ENCODE results near the gene ZFYVE19. TPM values are rescaled to one million over a fixed set of nuclear protein-coding genes. Genes with fewer than 3 reads are reported as not detected.

ZFYVE19 gene
- total and polyA plus RNA-seq, 2 of the 4 experiments (the other 2 are of a cell fraction), result 22.6 to 29.6 TPM

DNA sequence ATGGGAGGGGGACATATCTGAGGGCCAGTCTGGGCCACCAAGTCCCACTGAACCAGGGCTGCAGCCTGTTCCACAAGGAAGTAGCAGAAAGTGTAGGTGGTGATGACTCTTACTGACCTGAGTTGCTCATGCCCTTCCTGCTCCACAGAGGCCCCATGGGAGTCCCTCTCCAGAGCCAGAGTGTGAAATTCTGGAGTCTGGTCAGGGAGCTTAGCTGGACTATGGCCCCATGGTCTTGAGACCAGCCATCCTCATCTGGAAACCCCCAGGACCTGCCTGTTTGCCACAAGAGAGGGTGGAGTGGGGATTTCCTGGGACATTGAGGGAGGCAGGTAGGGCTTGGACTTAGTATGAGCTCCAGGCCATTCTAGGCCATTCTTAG, 39.9 kb downstream of the ZFYVE19 start:
- BruUV-seq (replicated peaks), result no TSS peak
- H4K8ac ChIP-seq (ENCODE audit: low read depth in 2 of 2, low read length in 2 of 2), result no peak overlapping the region
- no peaks in the 10 kb centered on the region for H3K9me3 ChIP-seq (ENCODE audit: control insufficient read depth, insufficient read depth, low read length)
- peaks cover 5% of the 10 kb centered on the region; the same call in 1 of the 2 replicates for H4K20me1 ChIP-seq (ENCODE audit: insufficient read depth, low read length)
- no peak overlapping the region for H2BK15ac ChIP-seq (ENCODE audit: low read depth, low read length)
- no peaks in the 10 kb centered on the region for H3K36me3 ChIP-seq (ENCODE audit: control insufficient read depth, insufficient read depth, low read length)
- ATAC-seq (ENCODE audit: low read depth) (no peak), DNase-seq (no peak)
- CTCF ChIA-PET, result no interaction called here
- in situ Hi-C loops (cut with MboI; ENCODE audit: low sequenced_read_pairs) (no loop called here), dilution Hi-C loops (cut with HindIII; ENCODE audit: low sequenced_read_pairs, unreplicated experiment) (no loop called here), intact Hi-C loops (cut with micrococcal nuclease) (no loop called here)
- H2BK120ac ChIP-seq (ENCODE audit: low read depth, low read length), result no peak overlapping the region
- H3K4me3 ChIP-seq (ENCODE audit: insufficient read depth, low read depth, low read length), result no peak overlapping the region
- H2BK5ac ChIP-seq (ENCODE audit: low read depth, low read length, poor library complexity, severe bottlenecking), result no peak overlapping the region
- TF ChIP-seq, protein P1, sequence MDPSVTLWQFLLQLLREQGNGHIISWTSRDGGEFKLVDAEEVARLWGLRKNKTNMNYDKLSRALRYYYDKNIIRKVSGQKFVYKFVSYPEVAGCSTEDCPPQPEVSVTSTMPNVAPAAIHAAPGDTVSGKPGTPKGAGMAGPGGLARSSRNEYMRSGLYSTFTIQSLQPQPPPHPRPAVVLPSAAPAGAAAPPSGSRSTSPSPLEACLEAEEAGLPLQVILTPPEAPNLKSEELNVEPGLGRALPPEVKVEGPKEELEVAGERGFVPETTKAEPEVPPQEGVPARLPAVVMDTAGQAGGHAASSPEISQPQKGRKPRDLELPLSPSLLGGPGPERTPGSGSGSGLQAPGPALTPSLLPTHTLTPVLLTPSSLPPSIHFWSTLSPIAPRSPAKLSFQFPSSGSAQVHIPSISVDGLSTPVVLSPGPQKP (IDR thresholded peaks at IDR 0.05; ENCODE audit: borderline replicate concordance, low read depth, low read length), result no peak
- TF ChIP-seq MAZ (IDR thresholded peaks at IDR 0.05; ENCODE audit: borderline replicate concordance, low read depth, low read length) (no peak), MAFK (IDR thresholded peaks at IDR 0.05; ENCODE audit: low read depth, low read length) (no peak), BHLHE40 (IDR thresholded peaks at IDR 0.05; ENCODE audit: low read depth, low read length) (no peak), CHD1 (IDR thresholded peaks at IDR 0.05; ENCODE audit: low read depth, low read length) (no peak), POLR2A (IDR thresholded peaks at IDR 0.05; ENCODE audit: low read depth, low read length) (no peak), RCOR1 (IDR thresholded peaks at IDR 0.05; ENCODE audit: insufficient replicate concordance, low read length) (no peak), RAD21 (IDR thresholded peaks at IDR 0.05; ENCODE audit: low read length) (no peak), RFX5 (IDR thresholded peaks at IDR 0.05; ENCODE audit: low read depth, low read length) (no peak), NFE2L2 (IDR thresholded peaks at IDR 0.05; ENCODE audit: low read depth, low read length) (no peak), FOS (IDR thresholded peaks at IDR 0.05; ENCODE audit: low read depth, low read length) (no peak), MXI1 (IDR thresholded peaks at IDR 0.05; ENCODE audit: borderline replicate concordance, low read depth, low read length) (no peak), SMC3 (IDR thresholded peaks at IDR 0.05; ENCODE audit: low read depth, low read length) (no peak), CEBPB (IDR thresholded peaks at IDR 0.05; ENCODE audit: low read depth, low read length) (no peak)
- TF ChIP-seq, protein P2, sequence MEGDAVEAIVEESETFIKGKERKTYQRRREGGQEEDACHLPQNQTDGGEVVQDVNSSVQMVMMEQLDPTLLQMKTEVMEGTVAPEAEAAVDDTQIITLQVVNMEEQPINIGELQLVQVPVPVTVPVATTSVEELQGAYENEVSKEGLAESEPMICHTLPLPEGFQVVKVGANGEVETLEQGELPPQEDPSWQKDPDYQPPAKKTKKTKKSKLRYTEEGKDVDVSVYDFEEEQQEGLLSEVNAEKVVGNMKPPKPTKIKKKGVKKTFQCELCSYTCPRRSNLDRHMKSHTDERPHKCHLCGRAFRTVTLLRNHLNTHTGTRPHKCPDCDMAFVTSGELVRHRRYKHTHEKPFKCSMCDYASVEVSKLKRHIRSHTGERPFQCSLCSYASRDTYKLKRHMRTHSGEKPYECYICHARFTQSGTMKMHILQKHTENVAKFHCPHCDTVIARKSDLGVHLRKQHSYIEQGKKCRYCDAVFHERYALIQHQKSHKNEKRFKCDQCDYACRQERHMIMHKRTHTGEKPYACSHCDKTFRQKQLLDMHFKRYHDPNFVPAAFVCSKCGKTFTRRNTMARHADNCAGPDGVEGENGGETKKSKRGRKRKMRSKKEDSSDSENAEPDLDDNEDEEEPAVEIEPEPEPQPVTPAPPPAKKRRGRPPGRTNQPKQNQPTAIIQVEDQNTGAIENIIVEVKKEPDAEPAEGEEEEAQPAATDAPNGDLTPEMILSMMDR (conservative IDR thresholded peaks at IDR 0.05; ENCODE audit: low read depth, low read length), result no peak
- TF ChIP-seq, protein P3, sequence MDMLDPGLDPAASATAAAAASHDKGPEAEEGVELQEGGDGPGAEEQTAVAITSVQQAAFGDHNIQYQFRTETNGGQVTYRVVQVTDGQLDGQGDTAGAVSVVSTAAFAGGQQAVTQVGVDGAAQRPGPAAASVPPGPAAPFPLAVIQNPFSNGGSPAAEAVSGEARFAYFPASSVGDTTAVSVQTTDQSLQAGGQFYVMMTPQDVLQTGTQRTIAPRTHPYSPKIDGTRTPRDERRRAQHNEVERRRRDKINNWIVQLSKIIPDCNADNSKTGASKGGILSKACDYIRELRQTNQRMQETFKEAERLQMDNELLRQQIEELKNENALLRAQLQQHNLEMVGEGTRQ (IDR thresholded peaks at IDR 0.05; ENCODE audit: low read depth, low read length), result no peak
- H4K5ac ChIP-seq (ENCODE audit: low read depth, low read length), result no peak overlapping the region
- no peak overlapping the region for H2BK20ac ChIP-seq (ENCODE audit: low read depth, low read length)
- no peak overlapping the region for H3K56ac ChIP-seq (ENCODE audit: extremely low read depth, insufficient read depth, low read length)
- peaks cover 43% of the 10 kb centered on the region for H3K27me3 ChIP-seq (ENCODE audit: control insufficient read depth, insufficient read depth, low read length)
- H2AK5ac ChIP-seq (ENCODE audit: low read depth, low read length), result no peak overlapping the region
- no peak overlapping the region for H3K4ac ChIP-seq (ENCODE audit: low read depth, low read length)
- no peak overlapping the region for H3K18ac ChIP-seq (ENCODE audit: low read depth, low read length)
- no peak overlapping the region for H3K27ac ChIP-seq (ENCODE audit: insufficient read depth, low read length)
- no peak overlapping the region for H3K9ac ChIP-seq (ENCODE audit: low read depth, low read length)
- H3K79me1 ChIP-seq (ENCODE audit: low read depth in 1 of 2, low read length in 2 of 2), result no peaks in the 10 kb centered on the region
- no peak overlapping the region for H2AFZ ChIP-seq (replicated peaks; ENCODE audit: low read length, poor library complexity)
- H3K4me1 ChIP-seq (ENCODE audit: control insufficient read depth, insufficient read depth, low read length), result 0 out of 2 replicates have a peak, but pooled peaks cover 3% of the 10 kb centered on the region
- POLR2A ChIA-PET (ENCODE audit: unreplicated experiment), result no interaction called here
- no peak overlapping the region for H3K14ac ChIP-seq (replicated peaks; ENCODE audit: low read depth, low read length)
- H3K9me1 ChIP-seq (ENCODE audit: insufficient read depth, low read length), result no peaks in the 10 kb centered on the region
- H4K91ac ChIP-seq (ENCODE audit: insufficient read depth, low read depth, low read length), result no peak overlapping the region
- no peak overlapping the region for H3K4me2 ChIP-seq (ENCODE audit: low read depth, low read length)
- no peak overlapping the region for H2AK9ac ChIP-seq (replicated peaks; ENCODE audit: low read depth, low read length, poor library complexity)
- H3K23ac ChIP-seq (ENCODE audit: low read depth, low read length), result no peak overlapping the region
